HepG2 (cell line): ENCODE data around the gene IL1RL1.

Experiments used
- HOMEZ ChIP-seq: IDR thresholded peaks from 2 replicates; pipeline ENCODE4 v1.6.1; 2016; ENCODE audit warnings: low read depth
- KAT8 ChIP-seq: IDR thresholded peaks from 2 replicates; pipeline ENCODE4 v1.6.1; 2016; ENCODE audit warnings: missing genetic modification reagents, missing compliant biosample characterization
- MAF1 ChIP-seq: sonication (generic); formaldehyde crosslinking; IDR thresholded peaks from 2 replicates; pipeline ENCODE4 v1.5.0; 2020; ENCODE audit warnings: missing genetic modification reagents, borderline replicate concordance
- MEIS2 ChIP-seq: sonication (generic); formaldehyde crosslinking; IDR thresholded peaks from 2 replicates; pipeline ENCODE4 v1.9.0; 2021; ENCODE audit warnings: mild to moderate bottlenecking, missing genetic modification reagents
- MZF1 ChIP-seq: sonication (generic); formaldehyde crosslinking; IDR thresholded peaks from 2 replicates; pipeline ENCODE4 v1.8.1; 2023; ENCODE audit warnings: mild to moderate bottlenecking, missing genetic modification reagents, borderline replicate concordance
- PRDM4 ChIP-seq: sonication (generic); formaldehyde crosslinking; IDR thresholded peaks from 2 replicates; pipeline ENCODE4 v1.9.0; 2021; ENCODE audit warnings: missing genetic modification reagents, borderline replicate concordance
- RBFOX2 ChIP-seq: fragments of 200-400 bp; formaldehyde crosslinking; IDR thresholded peaks from 2 replicates; pipeline ENCODE4 v1.6.1; 2017; ENCODE audit warnings: low read depth, mild to moderate bottlenecking, low read length
- ZFP36 ChIP-seq: fragments of 150-350 bp; IDR thresholded peaks from 2 replicates; pipeline ENCODE4 v1.6.1; 2018; ENCODE audit warnings: borderline replicate concordance, low read length, low read depth; ENCODE audit not compliant: partially characterized antibody
- ZKSCAN1 ChIP-seq: fragments of 150-350 bp; IDR thresholded peaks from 2 replicates; pipeline ENCODE4 v1.6.1; 2014; ENCODE audit warnings: low read length
- ZNF549 ChIP-seq: sonication (generic); formaldehyde crosslinking; IDR thresholded peaks from 2 replicates; pipeline ENCODE4 v1.5.0; 2020; ENCODE audit warnings: missing genetic modification reagents
- TF ChIP-seq, protein P1 (sequence below): sonication (generic); formaldehyde crosslinking; IDR thresholded peaks from 2 replicates; pipeline ENCODE4 v1.4.0; 2020; ENCODE audit warnings: missing genetic modification reagents
- TF ChIP-seq, protein P2 (sequence below): sonication (generic); formaldehyde crosslinking; conservative IDR thresholded peaks from 2 replicates; pipeline ENCODE4 v1.8.0; 2022; ENCODE audit warnings: mild to moderate bottlenecking, moderate library complexity, missing genetic modification reagents
- TF ChIP-seq, protein P3 (sequence below): sonication (generic); formaldehyde crosslinking; IDR thresholded peaks from 2 replicates; pipeline ENCODE4 v1.8.0; 2022; ENCODE audit warnings: missing genetic modification reagents, mild to moderate bottlenecking, borderline replicate concordance

GRCh38 chr2:102279391-102279735, 32.0 kb upstream of the IL1RL1 start:
- TF ChIP-seq MZF1 (CRISPR knock-in tag), result no peak
- TF ChIP-seq KAT8, result no peak
- no peak for TF ChIP-seq ZFP36
- TF ChIP-seq, protein P1, sequence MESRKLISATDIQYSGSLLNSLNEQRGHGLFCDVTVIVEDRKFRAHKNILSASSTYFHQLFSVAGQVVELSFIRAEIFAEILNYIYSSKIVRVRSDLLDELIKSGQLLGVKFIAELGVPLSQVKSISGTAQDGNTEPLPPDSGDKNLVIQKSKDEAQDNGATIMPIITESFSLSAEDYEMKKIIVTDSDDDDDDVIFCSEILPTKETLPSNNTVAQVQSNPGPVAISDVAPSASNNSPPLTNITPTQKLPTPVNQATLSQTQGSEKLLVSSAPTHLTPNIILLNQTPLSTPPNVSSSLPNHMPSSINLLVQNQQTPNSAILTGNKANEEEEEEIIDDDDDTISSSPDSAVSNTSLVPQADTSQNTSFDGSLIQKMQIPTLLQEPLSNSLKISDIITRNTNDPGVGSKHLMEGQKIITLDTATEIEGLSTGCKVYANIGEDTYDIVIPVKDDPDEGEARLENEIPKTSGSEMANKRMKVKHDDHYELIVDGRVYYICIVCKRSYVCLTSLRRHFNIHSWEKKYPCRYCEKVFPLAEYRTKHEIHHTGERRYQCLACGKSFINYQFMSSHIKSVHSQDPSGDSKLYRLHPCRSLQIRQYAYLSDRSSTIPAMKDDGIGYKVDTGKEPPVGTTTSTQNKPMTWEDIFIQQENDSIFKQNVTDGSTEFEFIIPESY (CRISPR knock-in tag), result no peak
- TF ChIP-seq MAF1 (CRISPR knock-in tag), result no peak
- TF ChIP-seq, protein P2, sequence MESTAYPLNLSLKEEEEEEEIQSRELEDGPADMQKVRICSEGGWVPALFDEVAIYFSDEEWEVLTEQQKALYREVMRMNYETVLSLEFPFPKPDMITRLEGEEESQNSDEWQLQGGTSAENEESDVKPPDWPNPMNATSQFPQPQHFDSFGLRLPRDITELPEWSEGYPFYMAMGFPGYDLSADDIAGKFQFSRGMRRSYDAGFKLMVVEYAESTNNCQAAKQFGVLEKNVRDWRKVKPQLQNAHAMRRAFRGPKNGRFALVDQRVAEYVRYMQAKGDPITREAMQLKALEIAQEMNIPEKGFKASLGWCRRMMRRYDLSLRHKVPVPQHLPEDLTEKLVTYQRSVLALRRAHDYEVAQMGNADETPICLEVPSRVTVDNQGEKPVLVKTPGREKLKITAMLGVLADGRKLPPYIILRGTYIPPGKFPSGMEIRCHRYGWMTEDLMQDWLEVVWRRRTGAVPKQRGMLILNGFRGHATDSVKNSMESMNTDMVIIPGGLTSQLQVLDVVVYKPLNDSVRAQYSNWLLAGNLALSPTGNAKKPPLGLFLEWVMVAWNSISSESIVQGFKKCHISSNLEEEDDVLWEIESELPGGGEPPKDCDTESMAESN (CRISPR knock-in tag), result no peak
- no peak for TF ChIP-seq ZNF549 (CRISPR knock-in tag)
- no peak for TF ChIP-seq RBFOX2
- TF ChIP-seq, protein P3, sequence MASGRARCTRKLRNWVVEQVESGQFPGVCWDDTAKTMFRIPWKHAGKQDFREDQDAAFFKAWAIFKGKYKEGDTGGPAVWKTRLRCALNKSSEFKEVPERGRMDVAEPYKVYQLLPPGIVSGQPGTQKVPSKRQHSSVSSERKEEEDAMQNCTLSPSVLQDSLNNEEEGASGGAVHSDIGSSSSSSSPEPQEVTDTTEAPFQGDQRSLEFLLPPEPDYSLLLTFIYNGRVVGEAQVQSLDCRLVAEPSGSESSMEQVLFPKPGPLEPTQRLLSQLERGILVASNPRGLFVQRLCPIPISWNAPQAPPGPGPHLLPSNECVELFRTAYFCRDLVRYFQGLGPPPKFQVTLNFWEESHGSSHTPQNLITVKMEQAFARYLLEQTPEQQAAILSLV, result no peak
- TF ChIP-seq MEIS2, result no peak
- TF ChIP-seq ZKSCAN1, result no peak
- no peak for TF ChIP-seq HOMEZ
- no peak for TF ChIP-seq PRDM4 (CRISPR knock-in tag)
